ENCODE measurements around the gene HAVCR1. TPM values are rescaled to one million over a fixed set of nuclear protein-coding genes. Genes with fewer than 3 reads are reported as not detected.

Gene HAVCR1
- total RNA-seq, 1 experiment from 2014 or later = not detected

DNA sequence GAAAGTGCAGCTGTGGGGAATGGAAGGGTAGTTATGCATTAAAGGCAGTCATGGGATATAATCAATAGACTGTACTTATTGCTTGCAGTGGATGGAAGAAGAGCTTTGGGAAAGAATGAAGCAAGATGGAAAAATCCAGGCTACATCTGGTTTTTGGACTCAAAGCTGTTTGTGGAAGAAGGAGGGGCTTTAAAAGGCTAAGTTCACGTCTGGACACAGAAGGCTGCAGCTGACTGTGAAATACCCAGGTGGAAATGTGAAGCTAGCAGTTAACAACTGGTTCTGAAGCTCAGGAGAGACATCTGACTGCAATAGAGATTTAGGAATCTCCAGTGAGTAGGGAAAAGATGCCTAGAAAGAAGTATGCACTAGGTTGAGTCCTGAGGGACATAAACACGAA is 52.7 kb downstream of the HAVCR1 start:
- H3K9ac ChIP-seq (ENCODE audit: low read length) = no peak overlapping the region
- H3K9me3 ChIP-seq (ENCODE audit: control insufficient read depth in 1 of 2, insufficient read depth in 1 of 2, low read depth in 1 of 2, low read length in 2 of 2) = no peaks in the 10 kb centered on the region
- no peaks in the 10 kb centered on the region for H3K79me2 ChIP-seq (ENCODE audit: insufficient read depth, low read length)
- ATAC-seq = no peak
- BruUV-seq (replicated peaks) = no TSS peak
- H3K36me3 ChIP-seq (ENCODE audit: control insufficient read depth in 1 of 2, insufficient read depth in 2 of 2, low read length in 2 of 2) = no peaks in the 10 kb centered on the region
- no peak overlapping the region for H2AFZ ChIP-seq (ENCODE audit: low read depth, low read length, poor library complexity, severe bottlenecking)
- no peak for TF ChIP-seq ELF1 (IDR thresholded peaks at IDR 0.05; ENCODE audit: borderline replicate concordance, low read depth)
- TF ChIP-seq JUND (IDR thresholded peaks at IDR 0.05) = no peak
- H4K20me1 ChIP-seq (ENCODE audit: insufficient read depth) = no peaks in the 10 kb centered on the region
- no peak overlapping the region for H3K4me2 ChIP-seq (ENCODE audit: low read length)
- H3K4me1 ChIP-seq (ENCODE audit: control insufficient read depth in 1 of 2, insufficient read depth in 2 of 2, low read length in 2 of 2) = no peaks in the 10 kb centered on the region
- H3K27ac ChIP-seq (ENCODE audit: low read depth, low read length) = no peak overlapping the region
- no peak for DNase-seq (ENCODE audit: low read depth, low spot score)
- no peak overlapping the region for H3K4me3 ChIP-seq (replicated peaks in 1 of 2; ENCODE audit: low read depth in 1 of 2, low read length in 2 of 2)
- no peaks in the 10 kb centered on the region for H3K9me2 ChIP-seq (ENCODE audit: insufficient read depth)
- ChIA-PET POLR2A (no interaction called here), RAD21 (ENCODE audit: low non-redundant PET in 1 of 2, low total read pairs in 2 of 2, uncharacterized antibody in 2 of 2, unreplicated experiment in 2 of 2) (no interaction called here), CTCF (no interaction called here)
- intact Hi-C loops (cut with micrococcal nuclease) = no loop called here
- H3K27me3 ChIP-seq (ENCODE audit: insufficient read depth, low read length) = peaks cover 8% of the 10 kb centered on the region

DNA sequence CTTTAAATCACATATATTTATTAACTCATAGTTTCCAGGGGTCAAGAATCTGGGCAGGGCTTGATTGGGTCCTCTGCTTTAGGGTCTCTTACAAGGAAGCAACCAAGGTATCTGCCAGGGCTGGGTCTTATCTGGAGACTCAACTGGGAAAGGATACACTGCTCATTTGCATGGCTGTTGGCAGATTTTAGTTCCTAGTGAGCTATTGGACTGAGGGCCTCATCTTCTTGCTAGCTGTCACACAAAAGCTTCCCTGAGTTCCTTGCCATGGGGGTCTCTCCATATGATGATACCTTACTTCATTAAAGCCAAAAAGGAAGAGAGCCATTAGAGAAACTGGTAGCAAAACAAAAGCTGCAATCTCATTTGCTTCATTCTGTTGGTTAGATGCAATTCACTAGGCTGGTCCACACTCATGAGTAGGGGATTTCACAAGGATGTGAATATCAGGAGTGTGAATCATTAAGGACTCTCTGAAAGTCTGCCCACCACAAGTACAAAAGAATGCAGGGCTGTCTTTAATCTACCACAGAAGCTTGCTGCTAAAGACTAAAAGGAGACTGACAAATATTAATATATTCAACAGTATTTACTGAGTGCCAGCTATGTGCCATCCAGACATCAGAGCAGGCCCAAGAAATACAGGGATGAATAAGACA is 53.9 kb downstream of the HAVCR1 start:
- Histone ChIP-seq H3K9me2 (ENCODE audit: insufficient read depth) (no peaks in the 10 kb centered on the region), H3K27ac (ENCODE audit: low read depth, low read length) (no peak overlapping the region), H3K4me2 (ENCODE audit: low read length) (no peak overlapping the region), H3K4me1 (ENCODE audit: control insufficient read depth in 1 of 2, insufficient read depth in 2 of 2, low read length in 2 of 2) (no peaks in the 10 kb centered on the region), H2AFZ (ENCODE audit: low read depth, low read length, poor library complexity, severe bottlenecking) (no peak overlapping the region), H3K27me3 (ENCODE audit: insufficient read depth, low read length) (peaks cover 8% of the 10 kb centered on the region), H3K9ac (ENCODE audit: low read length) (no peak overlapping the region), H3K36me3 (ENCODE audit: control insufficient read depth in 1 of 2, insufficient read depth in 2 of 2, low read length in 2 of 2) (no peaks in the 10 kb centered on the region), H3K9me3 (ENCODE audit: control insufficient read depth in 1 of 2, insufficient read depth in 1 of 2, low read depth in 1 of 2, low read length in 2 of 2) (0 out of 4 replicates have a peak, but pooled peaks cover 0 to 4% of the 10 kb centered on the region in 2 experiments), H3K79me2 (ENCODE audit: insufficient read depth, low read length) (no peaks in the 10 kb centered on the region), H4K20me1 (ENCODE audit: insufficient read depth) (no peaks in the 10 kb centered on the region), H3K4me3 (replicated peaks in 1 of 2; ENCODE audit: low read depth in 1 of 2, low read length in 2 of 2) (no peak overlapping the region)
- POLR2A ChIA-PET = no interaction called here
- ATAC-seq = no peak
- TF ChIP-seq, protein P1, sequence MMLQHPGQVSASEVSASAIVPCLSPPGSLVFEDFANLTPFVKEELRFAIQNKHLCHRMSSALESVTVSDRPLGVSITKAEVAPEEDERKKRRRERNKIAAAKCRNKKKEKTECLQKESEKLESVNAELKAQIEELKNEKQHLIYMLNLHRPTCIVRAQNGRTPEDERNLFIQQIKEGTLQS (IDR thresholded peaks at IDR 0.05) = no peak
- TF ChIP-seq CBX3 (IDR thresholded peaks at IDR 0.05; ENCODE audit: low read depth) (no peak), JUND (IDR thresholded peaks at IDR 0.05) (no peak), ZNF274 (IDR thresholded peaks at IDR 0.05; ENCODE audit: low read depth, low read length) (no peak), POLR2A (IDR thresholded peaks at IDR 0.05; ENCODE audit: borderline replicate concordance, extremely low read depth, insufficient read depth, insufficient read length) (no peak), EZH2 (IDR thresholded peaks at IDR 0.05) (no peak), ELF1 (IDR thresholded peaks at IDR 0.05; ENCODE audit: borderline replicate concordance, low read depth) (no peak), POLR2AphosphoS5 (IDR thresholded peaks at IDR 0.05; ENCODE audit: low read depth, low read length) (no peak), SP1 (IDR thresholded peaks at IDR 0.05; ENCODE audit: low read depth) (no peak)
- CTCF ChIA-PET = no interaction called here
- DNase-seq (ENCODE audit: low read depth, low spot score) = no peak
- RAD21 ChIA-PET (ENCODE audit: low non-redundant PET in 1 of 2, low total read pairs in 2 of 2, uncharacterized antibody in 2 of 2, unreplicated experiment in 2 of 2) = no interaction called here
- BruUV-seq (replicated peaks) = no TSS peak
- intact Hi-C loops (cut with micrococcal nuclease) = no loop called here
